HFF-Myc (cell line): ENCODE results near the gene PTPRN2.

Experiments
- DNase-seq: peaks from one replicate; pipeline ENCODE4 v3.0.0-alpha.2; 2011; ENCODE audit warnings: low read depth; ENCODE audit errors: extremely low read depth
- H3K4me3 ChIP-seq: replicated peaks from 2 replicates; pipeline ENCODE4 v1.5.1; 2011; ENCODE audit warnings: low read depth, mild to moderate bottlenecking, control low read depth, low read length
- TF ChIP-seq, protein P1 (sequence below): IDR thresholded peaks from 2 replicates; pipeline ENCODE4 v1.5.1; 2012; ENCODE audit warnings: mild to moderate bottlenecking, low read depth, low read length, control low read depth; ENCODE audit errors: missing control alignments

The PTPRN2 gene

DNA sequence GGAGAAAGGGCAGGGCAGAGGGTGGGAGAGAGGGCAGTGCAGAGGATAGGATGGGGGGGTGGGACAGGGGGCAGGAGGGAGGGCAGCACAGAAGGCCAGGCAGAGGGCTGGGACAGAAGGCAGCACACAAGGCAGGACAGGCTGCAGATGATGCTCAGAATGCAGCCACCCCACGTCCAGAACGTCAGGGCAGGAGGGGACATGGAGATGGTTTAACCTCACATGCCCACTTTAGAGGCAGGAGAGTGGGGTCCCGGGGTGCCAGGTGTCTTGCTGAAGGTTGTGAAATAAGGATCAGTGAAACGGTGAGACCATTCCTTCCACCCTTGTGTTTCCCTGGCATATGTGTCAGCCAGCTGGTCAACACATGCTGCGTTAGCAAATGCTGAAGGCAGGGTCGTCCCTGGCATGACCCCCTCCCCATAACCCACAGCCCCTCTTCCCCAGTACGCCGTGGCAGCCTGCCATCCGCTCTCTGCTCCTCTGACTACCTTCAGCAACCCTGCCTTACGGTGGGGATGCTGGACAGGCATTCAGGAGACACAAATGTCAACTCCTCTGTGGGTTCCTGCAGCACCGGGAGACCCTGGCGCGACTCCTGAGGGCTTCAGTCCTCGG is 658.7 kb downstream of the PTPRN2 start:
- H3K4me3 ChIP-seq: no peak overlapping the region
- DNase-seq: no peak
- TF ChIP-seq, protein P1, sequence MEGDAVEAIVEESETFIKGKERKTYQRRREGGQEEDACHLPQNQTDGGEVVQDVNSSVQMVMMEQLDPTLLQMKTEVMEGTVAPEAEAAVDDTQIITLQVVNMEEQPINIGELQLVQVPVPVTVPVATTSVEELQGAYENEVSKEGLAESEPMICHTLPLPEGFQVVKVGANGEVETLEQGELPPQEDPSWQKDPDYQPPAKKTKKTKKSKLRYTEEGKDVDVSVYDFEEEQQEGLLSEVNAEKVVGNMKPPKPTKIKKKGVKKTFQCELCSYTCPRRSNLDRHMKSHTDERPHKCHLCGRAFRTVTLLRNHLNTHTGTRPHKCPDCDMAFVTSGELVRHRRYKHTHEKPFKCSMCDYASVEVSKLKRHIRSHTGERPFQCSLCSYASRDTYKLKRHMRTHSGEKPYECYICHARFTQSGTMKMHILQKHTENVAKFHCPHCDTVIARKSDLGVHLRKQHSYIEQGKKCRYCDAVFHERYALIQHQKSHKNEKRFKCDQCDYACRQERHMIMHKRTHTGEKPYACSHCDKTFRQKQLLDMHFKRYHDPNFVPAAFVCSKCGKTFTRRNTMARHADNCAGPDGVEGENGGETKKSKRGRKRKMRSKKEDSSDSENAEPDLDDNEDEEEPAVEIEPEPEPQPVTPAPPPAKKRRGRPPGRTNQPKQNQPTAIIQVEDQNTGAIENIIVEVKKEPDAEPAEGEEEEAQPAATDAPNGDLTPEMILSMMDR: no peak

DNA sequence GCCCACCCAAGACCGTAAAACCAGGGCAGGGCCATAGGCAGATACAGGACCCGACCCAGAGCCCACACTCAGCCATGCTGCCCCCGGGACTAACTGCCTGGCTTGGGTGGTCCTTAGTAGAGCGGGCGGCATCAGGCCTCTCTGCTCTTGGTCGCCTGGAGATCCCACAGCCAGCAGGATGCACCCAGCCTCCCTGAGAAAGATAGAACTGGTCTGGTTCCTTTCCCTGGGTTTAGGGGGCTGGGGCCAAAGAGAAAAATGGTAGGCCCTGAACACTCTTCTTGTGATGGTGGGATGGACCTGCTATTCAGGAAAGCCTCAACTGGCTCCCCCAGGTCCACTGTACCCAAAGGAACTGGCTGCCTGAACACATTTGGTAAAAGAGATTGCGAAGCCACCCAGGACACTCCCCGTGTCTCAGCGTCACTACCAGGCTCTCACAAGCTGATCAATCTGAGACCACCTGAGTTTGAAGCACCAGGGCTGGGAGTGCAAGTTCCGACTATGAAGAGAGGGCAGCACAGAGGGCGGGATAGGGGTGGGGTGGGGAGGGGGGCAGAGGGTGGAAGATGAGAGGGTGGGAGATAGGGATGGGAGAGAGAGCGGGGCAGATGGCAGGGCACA is 659.3 kb downstream of the PTPRN2 start:
- TF ChIP-seq, protein P1: no peak
- DNase-seq: no peak
- no peak overlapping the region for H3K4me3 ChIP-seq

DNA sequence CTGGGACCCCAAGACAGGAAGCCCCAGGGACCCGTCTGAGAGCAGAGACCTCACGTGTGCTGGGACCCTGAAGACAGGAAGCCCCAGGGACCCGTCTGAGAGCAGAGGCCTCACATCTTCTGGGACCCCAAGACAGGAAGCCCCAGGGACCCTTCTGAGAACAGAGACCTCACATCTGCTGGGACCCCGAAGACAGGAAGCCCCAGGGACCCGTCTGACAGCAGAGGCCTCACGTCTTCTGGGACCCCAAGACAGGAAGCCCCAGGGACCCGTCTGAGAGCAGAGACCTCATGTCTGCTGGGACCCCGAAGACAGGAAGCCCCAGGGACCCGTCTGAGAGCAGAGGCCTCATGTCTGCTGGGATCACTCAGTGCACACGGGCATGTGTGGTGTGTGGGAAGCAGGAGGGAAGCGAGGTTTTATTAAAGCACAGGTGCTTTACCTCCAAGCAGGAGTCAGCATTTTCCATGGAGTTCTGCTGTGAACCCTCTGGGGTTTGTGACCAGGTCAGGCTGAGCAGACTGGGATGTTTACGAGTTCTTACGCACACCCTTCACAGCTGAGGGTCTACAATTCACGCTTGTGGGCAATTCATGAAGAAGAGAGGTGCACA is 660.2 kb downstream of the PTPRN2 start:
- H3K4me3 ChIP-seq: no peak overlapping the region
- TF ChIP-seq, protein P1: no peak
- DNase-seq: no peak

DNA sequence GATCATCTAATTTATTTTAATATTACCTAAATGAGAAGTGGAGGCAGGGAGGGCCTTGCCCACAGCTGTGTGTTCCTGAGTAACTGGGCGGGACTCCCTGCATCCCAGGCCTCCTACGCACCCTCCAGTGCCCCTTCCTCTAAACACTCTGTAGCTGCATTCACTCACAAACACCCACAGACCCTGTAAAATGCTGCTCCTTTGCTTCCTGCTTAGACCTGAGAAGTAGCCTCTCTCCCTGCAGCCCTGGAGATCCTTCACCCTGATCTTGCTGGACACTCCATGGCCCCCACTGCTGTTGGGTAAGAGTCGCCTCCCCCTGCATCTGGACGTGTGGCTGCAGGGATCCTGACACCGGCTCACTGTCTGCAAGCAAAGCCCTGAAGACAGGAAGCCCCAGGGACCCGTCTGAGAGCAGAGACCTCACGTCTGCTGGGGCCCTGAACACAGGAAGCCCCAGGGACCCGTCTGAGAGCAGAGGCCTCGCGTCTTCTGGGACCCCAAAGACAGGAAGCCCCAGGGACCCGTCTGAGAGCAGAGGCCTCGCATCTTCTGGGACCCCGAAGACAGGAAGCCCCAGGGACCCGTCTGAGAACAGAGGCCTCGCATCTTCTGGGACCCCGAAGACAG is 661.0 kb downstream of the PTPRN2 start:
- no peak overlapping the region for H3K4me3 ChIP-seq
- TF ChIP-seq, protein P1: no peak
- no peak for DNase-seq

DNA sequence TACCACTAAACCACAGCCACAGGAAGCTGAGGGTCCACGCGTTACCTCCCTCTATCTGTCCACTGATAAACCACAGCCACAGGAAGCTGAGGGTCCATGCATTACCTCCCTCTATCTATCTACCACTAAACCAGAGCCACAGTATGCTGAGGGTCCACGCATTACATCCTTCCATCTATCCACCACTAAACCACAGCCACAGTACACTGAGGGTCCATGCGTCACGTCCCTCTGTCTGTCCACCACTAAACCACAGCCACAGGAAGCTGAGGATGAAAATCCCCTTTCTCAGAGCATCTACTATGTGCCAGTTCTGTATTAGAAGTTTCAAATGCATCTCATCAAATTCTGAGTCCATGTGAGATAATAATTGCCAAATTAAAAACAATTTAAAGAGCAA is 661.5 kb downstream of the PTPRN2 start:
- DNase-seq: no peak
- TF ChIP-seq, protein P1: no peak
- H3K4me3 ChIP-seq: no peak overlapping the region

DNA sequence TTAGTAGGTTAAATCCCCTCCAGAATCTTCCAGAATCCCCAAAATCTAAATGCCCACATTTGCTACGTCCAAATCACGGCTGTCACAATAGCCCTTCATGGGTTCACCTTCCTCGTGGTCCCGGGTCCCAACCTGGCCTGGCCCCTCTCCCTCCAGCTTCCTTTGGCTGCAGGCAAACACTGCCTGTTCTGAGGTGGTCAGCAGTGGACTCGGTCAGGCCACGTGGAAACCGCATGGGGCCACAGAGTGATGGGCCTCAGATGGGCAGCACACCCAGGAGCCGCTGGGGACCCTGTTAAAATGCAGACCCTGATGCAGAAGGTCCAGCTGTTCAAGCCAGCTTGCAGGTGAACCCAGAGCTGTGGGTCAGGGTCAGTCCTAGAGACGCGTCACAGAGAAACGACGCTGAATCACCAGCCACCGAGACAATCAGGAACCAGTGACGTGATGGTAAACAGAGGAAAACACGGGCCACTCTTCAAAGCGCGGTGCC is 662.2 kb downstream of the PTPRN2 start:
- H3K4me3 ChIP-seq: no peak overlapping the region
- TF ChIP-seq, protein P1: no peak
- DNase-seq: no peak
